Esophagus muscularis mucosa (tissue), 4 donors: ENCODE results near the gene SIGLEC11. TPM values are rescaled to one million over a fixed set of nuclear protein-coding genes. Genes with fewer than 3 reads are reported as not detected.

Source experiments
- DNase-seq: peaks from one replicate; pipeline ENCODE4 v3.0.0-alpha.2; 2017; ENCODE audit errors: extremely low spot score
- H3K27ac ChIP-seq, 4 donors: fragments of 200-600 bp; sonication (generic); replicated peaks in 1 of 4; 1 replicate in 3 of 4; 2 replicates in 1 of 4; pipeline ENCODE4 v1.5.1; 2016 to 2019; ENCODE audit warnings: mild to moderate bottlenecking in 1 of 4
- H3K27me3 ChIP-seq, 4 donors: fragments of 200-600 bp; sonication (generic); one replicate each; pipeline versions ENCODE4 v1.5.1 to v1.6.0; 2016 to 2019
- H3K36me3 ChIP-seq, 4 donors: fragments of 200-600 bp; sonication (generic); one replicate each; pipeline ENCODE4 v1.5.1; 2016 to 2019
- H3K4me1 ChIP-seq, 4 donors: fragments of 200-600 bp; sonication (generic); one replicate each; pipeline ENCODE4 v1.5.1; 2016 to 2019
- H3K4me3 ChIP-seq, 4 donors: fragments of 200-600 bp; sonication (generic); 1 replicate in 2 of 4; 2 replicates in 2 of 4; pipeline ENCODE4 v1.5.1; 2016 to 2019; ENCODE audit warnings: mild to moderate bottlenecking in 4 of 4, moderate library complexity in 1 of 4
- H3K9me3 ChIP-seq, 4 donors: fragments of 200-600 bp; sonication (generic); 1 replicate in 3 of 4; 2 replicates in 1 of 4; pipeline ENCODE4 v1.5.1; 2016 to 2019
- CTCF ChIP-seq, 3 experiments: fragments of 200-600 bp in 2 of 3; fragments of 450-650 bp in 1 of 3; sonication (generic) in 2 of 3; IDR thresholded peaks; one replicate each; pipeline ENCODE4 v1.5.1; 2017 to 2019; ENCODE audit warnings: antibody characterized with exemption in 3 of 3, mild to moderate bottlenecking in 2 of 3, moderate library complexity in 1 of 3
- EP300 ChIP-seq: sonication (generic); formaldehyde crosslinking; IDR thresholded peaks from one replicate; pipeline ENCODE4 v1.6.1; 2017; ENCODE audit warnings: antibody characterized with exemption
- POLR2A ChIP-seq: fragments of 450-650 bp; IDR thresholded peaks from one replicate; pipeline ENCODE4 v1.6.1; 2017; ENCODE audit warnings: antibody characterized with exemption, moderate library complexity, mild to moderate bottlenecking, low read depth
- POLR2AphosphoS5 ChIP-seq, 2 donors: sonication (generic); formaldehyde crosslinking; IDR thresholded peaks; one replicate each; pipeline ENCODE4 v1.6.1; 2017; ENCODE audit warnings: antibody characterized with exemption in 2 of 2
- WGBS: methylation state at CpG from one replicate; pipeline ENCODE4 v1.1.5; 2018; 5-methylcytosine and 5-hydroxymethylcytosine counted together
- intact Hi-C: fragments of 100-400 bp; cut with DNase I; formaldehyde crosslinking; loops from one replicate; pipeline ENCODE4 v1.15.1; 2023
- total RNA-seq, 4 donors: library from RNA; depleted of rRNA; stranded (reverse); fragments of >200 nt; gene quantifications; one replicate each; pipeline versions ENCODE4 v1.1.0 to v1.2.1, GENCODE V29; 2016

SIGLEC11 gene
- total RNA-seq, 4 donors from 2014 or later = 0.50 to 2.9 (median 1.4) TPM

DNA sequence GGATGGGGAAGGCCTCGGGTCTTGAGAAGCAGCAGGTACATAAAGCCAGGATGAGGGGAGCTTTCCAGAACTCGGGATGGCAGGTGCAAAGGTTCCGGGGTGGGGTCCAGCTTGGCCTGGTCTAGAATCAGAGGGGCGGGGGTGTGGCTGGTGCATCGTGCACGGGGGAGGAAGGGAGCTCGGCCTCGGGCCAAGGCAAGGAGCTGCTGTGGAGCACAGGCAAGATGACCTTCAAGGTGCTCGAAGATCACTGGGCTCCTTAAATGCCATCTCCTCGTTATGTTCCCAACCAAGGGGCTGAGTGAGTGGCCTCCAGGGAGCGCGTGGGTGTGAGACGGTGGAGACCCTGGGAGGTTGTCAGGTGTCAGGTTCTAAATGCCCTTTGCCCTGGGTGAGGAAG is 16.1 kb upstream of the SIGLEC11 start:
- Histone ChIP-seq H3K27me3 (no peaks in the 10 kb centered on the region), H3K4me1 (peaks cover 2 to 5% (median 3%) of the 10 kb centered on the region in 4 donors), H3K36me3 (peaks cover 19 to 73% (median 64%) of the 10 kb centered on the region in 4 donors), H3K4me3 (no peak overlapping the region), H3K9me3 (no peaks in the 10 kb centered on the region), H3K27ac (no peak overlapping the region)
- 87% methylated on average over 13 of the region's 13 CpGs for WGBS
- no peak for DNase-seq
- intact Hi-C loops = no loop called here
- TF ChIP-seq POLR2A (no peak), EP300 (no peak), CTCF (IDR thresholded peaks at IDR 0.05) (no peak), POLR2AphosphoS5 (IDR thresholded peaks at IDR 0.05) (no peak)

DNA sequence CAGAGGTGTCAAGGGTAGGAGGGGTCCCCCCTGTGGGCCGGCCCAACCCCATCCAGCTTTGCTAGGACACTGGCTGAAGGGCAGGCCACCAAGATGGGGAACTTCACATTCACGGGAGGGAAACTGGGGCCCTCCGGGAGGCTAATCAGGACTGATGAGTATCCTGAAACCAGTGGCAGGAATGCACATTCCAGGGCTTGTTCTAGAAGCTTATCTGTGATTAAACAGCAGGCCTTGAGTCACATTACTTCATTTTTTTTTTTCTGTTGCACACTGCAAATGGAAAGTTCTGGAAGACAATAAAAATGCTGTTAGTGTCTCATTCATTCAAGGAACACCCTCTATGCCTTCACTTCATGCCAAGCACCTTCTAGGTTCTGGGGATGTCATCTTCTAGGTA is 15.5 kb upstream of the SIGLEC11 start:
- DNase-seq = no peak
- Histone ChIP-seq H3K27ac (no peak overlapping the region), H3K4me1 (peaks cover 6 to 11% (median 8%) of the 10 kb centered on the region in 4 donors), H3K36me3 (peaks cover 19 to 67% (median 59%) of the 10 kb centered on the region in 4 donors), H3K9me3 (no peaks in the 10 kb centered on the region), H3K27me3 (no peaks in the 10 kb centered on the region), H3K4me3 (no peak overlapping the region)
- intact Hi-C loops = no loop called here
- TF ChIP-seq CTCF (IDR thresholded peaks at IDR 0.05) (no peak), POLR2AphosphoS5 (IDR thresholded peaks at IDR 0.05) (no peak), EP300 (no peak), POLR2A (no peak)
- whole genome bisulfite sequencing = 82% methylated on average over 2 of the region's 3 CpGs

DNA sequence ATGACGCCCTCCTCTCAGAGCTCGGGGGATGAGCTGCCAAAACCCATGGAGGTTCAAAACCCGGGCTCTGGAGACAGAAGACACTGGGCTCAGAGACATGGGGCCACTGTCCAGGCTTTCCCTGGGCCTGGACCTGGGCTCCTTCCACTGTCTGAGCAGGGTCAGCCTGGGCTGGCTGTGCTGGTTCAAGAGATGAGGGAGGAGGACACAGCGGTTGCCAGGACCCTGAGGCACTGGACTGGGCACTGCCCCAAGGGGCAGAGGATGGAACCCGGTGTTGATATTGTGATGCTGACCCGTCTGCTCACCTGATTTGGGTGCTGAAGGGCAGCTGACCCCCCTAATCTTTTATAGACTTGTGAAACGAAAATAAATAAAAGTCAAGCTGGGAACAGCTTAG is 14.1 kb upstream of the SIGLEC11 start:
- Histone ChIP-seq H3K27ac (no peak overlapping the region), H3K36me3 (peaks cover 19 to 53% (median 46%) of the 10 kb centered on the region in 4 donors), H3K9me3 (no peaks in the 10 kb centered on the region), H3K4me1 (peaks cover 6 to 12% (median 9%) of the 10 kb centered on the region in 4 donors), H3K27me3 (peaks cover 0 to 2% (median 0%) of the 10 kb centered on the region in 4 donors), H3K4me3 (no peak overlapping the region)
- intact Hi-C loops = no loop called here
- TF ChIP-seq POLR2A (no peak), CTCF (IDR thresholded peaks at IDR 0.05) (no peak), EP300 (no peak), POLR2AphosphoS5 (IDR thresholded peaks at IDR 0.05) (no peak)
- WGBS = 83% methylated on average over 7 of the region's 7 CpGs
- DNase-seq = no peak

- Histone ChIP-seq H3K9me3 (no peaks in the 10 kb centered on the region), H3K27me3 (peaks cover 0 to 9% (median under 1%) of the 10 kb centered on the region in 4 donors), H3K36me3 (peaks cover 18 to 42% (median 39%) of the 10 kb centered on the region in 4 donors), H3K27ac (no peak overlapping the region), H3K4me3 (no peak overlapping the region), H3K4me1 (peaks cover 6 to 12% (median 9%) of the 10 kb centered on the region in 4 donors)
- TF ChIP-seq CTCF (IDR thresholded peaks at IDR 0.05) = no peak
- TF ChIP-seq POLR2A = no peak
- no peak for TF ChIP-seq POLR2AphosphoS5 (IDR thresholded peaks at IDR 0.05)
- TF ChIP-seq EP300 = no peak
- no peak for DNase-seq
- WGBS = 89% methylated on average over 16 of the region's 18 CpGs
- intact Hi-C loops = no loop called here
Observed at GRCh38 chr19:49973987-49974386, 13.0 kb upstream of the SIGLEC11 start.

- 98% methylated on average over 5 of the region's 6 CpGs for WGBS
- no peak for TF ChIP-seq CTCF (IDR thresholded peaks at IDR 0.05)
- peaks cover 0 to 20% (median 7%) of the 10 kb centered on the region in 4 donors for H3K27me3 ChIP-seq
- H3K27ac ChIP-seq = no peak overlapping the region
- H3K36me3 ChIP-seq = peaks cover 12 to 31% (median 28%) of the 10 kb centered on the region in 4 donors
- H3K4me1 ChIP-seq = peaks cover 6 to 12% (median 9%) of the 10 kb centered on the region in 4 donors
- no peaks in the 10 kb centered on the region for H3K9me3 ChIP-seq
- no peak for DNase-seq
- no peak overlapping the region for H3K4me3 ChIP-seq
- intact Hi-C loops = no loop called here
Observed at GRCh38 chr19:49972841-49973240, 11.9 kb upstream of the SIGLEC11 start.
